Measurements from ENCODE around the gene PLET1.

DNA sequence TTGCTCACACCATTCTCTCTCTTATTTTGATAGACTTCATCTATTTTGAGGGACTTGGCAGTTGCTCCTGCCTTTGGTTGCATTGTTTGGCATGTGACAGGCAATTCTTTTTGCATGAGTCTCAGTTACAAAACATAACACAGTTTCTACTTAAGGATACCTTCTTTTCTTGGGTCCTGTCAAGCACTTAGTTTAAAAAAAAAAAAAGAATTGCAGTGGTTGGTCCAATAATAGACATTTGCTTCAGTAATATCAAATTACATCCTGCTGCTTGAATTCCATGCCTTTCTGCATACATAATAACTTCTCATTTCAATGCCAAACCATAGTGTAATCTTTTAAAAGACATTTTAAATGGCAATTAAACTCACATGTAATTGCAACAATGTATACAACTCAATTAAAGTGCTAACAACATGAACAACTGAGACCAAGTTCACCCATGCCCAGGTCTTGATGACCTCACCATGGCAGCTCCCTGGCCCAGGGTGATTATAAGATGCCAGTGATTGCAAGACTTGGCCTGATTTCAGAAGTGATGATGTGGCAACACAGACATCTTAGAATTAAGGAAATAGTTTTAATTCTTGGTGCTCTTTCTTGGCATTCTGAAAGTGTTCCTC is 32.2 kb upstream of the PLET1 start:
- no peak for TF ChIP-seq EZH2 (IDR thresholded peaks at IDR 0.05; ENCODE audit: insufficient read depth, poor library complexity, severe bottlenecking)
- 0 out of 2 replicates have a peak, but pooled peaks have one; percentile 61 for TF ChIP-seq EZH2phosphoT487 (IDR thresholded peaks at IDR 0.05; ENCODE audit: insufficient read depth, low read depth)

Measured in GM23248 (cell line).